Measurements from ENCODE around the gene TGM1. TPM values are rescaled to one million over a fixed set of nuclear protein-coding genes. Genes with fewer than 3 reads are reported as not detected.

Gene TGM1
- total RNA-seq, 1 donor from 2014 or later = 10.2 TPM

DNA sequence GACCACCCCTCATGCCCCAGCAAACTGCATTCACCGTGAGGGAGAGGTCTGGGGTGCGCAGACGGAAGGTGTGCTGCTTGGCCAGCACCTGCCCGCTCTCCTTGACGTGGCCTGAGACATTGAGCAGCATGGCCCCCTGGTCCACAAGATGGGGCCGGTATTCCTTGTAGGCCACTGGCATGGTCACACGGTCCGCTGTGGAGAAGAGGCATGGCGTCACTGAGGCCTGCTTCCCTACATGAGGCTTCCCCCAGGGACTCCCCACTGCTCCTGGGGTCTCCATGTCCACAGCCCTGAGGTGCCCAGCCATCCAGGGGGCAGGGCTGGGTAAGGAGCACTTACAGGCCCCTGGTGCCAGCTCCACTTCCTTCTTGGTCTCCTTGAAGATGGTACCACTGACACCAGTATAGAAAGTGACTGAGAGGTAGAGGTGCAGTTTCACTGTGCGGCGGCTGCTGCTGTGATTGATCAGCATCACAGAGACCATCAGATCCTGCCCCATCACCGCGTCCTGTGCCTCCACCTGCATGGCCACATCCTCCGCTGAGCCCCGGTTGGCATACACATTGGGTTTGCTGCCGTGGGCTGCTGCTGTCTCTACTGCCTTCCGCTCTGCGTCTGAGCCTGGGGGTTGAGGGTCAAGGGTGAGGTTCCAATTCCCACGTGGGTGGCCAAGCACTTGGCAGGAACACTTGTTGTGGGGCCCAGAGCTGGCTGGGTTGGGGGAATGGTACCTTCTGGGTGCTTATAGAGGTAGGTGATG is 8.2 kb downstream of the TGM1 start:
- Mint-ChIP-seq H3K9me3 (no peaks in the 10 kb centered on the region), H3K36me3 (no peaks in the 10 kb centered on the region), H3K27me3 (ENCODE audit: low read depth) (no peaks in the 10 kb centered on the region), H3K4me1 (peaks cover 19% of the 10 kb centered on the region), H3K27ac (no peak overlapping the region), H3K4me3 (no peak overlapping the region)
- DNase-seq (ENCODE audit: low spot score in 2 of 2, unreplicated experiment in 2 of 2) = no peak
- no peak for TF ChIP-seq CTCF (IDR thresholded peaks at IDR 0.05; ENCODE audit: unreplicated experiment)

- no peak for TF ChIP-seq CTCF (IDR thresholded peaks at IDR 0.05; ENCODE audit: unreplicated experiment)
- H3K27me3 Mint-ChIP-seq (ENCODE audit: low read depth) = no peaks in the 10 kb centered on the region
- no peak overlapping the region for H3K27ac Mint-ChIP-seq
- DNase-seq (ENCODE audit: low spot score in 2 of 2, unreplicated experiment in 2 of 2) = no peak
- no peaks in the 10 kb centered on the region for H3K36me3 Mint-ChIP-seq
- H3K9me3 Mint-ChIP-seq = no peaks in the 10 kb centered on the region
- no peak overlapping the region for H3K4me3 Mint-ChIP-seq
- H3K4me1 Mint-ChIP-seq = peaks cover 12% of the 10 kb centered on the region
Observed at GRCh38 chr14:24253936-24254335, 9.0 kb downstream of the TGM1 start.

GRCh38 chr14:24252289-24253124 is 10.5 kb downstream of the TGM1 start:
- no peaks in the 10 kb centered on the region for H3K27me3 Mint-ChIP-seq (ENCODE audit: low read depth)
- H3K4me3 Mint-ChIP-seq = no peak overlapping the region
- H3K9me3 Mint-ChIP-seq = no peaks in the 10 kb centered on the region
- peaks cover 5% of the 10 kb centered on the region for H3K4me1 Mint-ChIP-seq
- H3K27ac Mint-ChIP-seq = no peak overlapping the region
- H3K36me3 Mint-ChIP-seq = no peaks in the 10 kb centered on the region
- no peak for TF ChIP-seq CTCF (IDR thresholded peaks at IDR 0.05; ENCODE audit: unreplicated experiment)
- no peak for DNase-seq (ENCODE audit: low spot score in 2 of 2, unreplicated experiment in 2 of 2)

GRCh38 chr14:24251880-24252288 is 11.1 kb downstream of the TGM1 start:
- Mint-ChIP-seq H3K9me3 (no peaks in the 10 kb centered on the region), H3K27ac (no peak overlapping the region), H3K4me1 (peaks cover under 1% of the 10 kb centered on the region), H3K36me3 (no peaks in the 10 kb centered on the region), H3K4me3 (no peak overlapping the region), H3K27me3 (ENCODE audit: low read depth) (no peaks in the 10 kb centered on the region)
- DNase-seq (ENCODE audit: low spot score in 2 of 2, unreplicated experiment in 2 of 2) = no peak
- no peak for TF ChIP-seq CTCF (IDR thresholded peaks at IDR 0.05; ENCODE audit: unreplicated experiment)

- no peak overlapping the region for H3K4me3 Mint-ChIP-seq
- H3K4me1 Mint-ChIP-seq = no peaks in the 10 kb centered on the region
- no peak for TF ChIP-seq CTCF (IDR thresholded peaks at IDR 0.05; ENCODE audit: unreplicated experiment)
Observed at GRCh38 chr14:24250354-24250753, 12.6 kb downstream of the TGM1 start.

More at GRCh38 chr14:24250354-24250753, 12.6 kb downstream of the TGM1 start:
- H3K36me3 Mint-ChIP-seq = no peaks in the 10 kb centered on the region
- H3K27ac Mint-ChIP-seq = no peak overlapping the region
- no peaks in the 10 kb centered on the region for H3K27me3 Mint-ChIP-seq (ENCODE audit: low read depth)
- H3K9me3 Mint-ChIP-seq = no peaks in the 10 kb centered on the region
- DNase-seq (ENCODE audit: low spot score in 2 of 2, unreplicated experiment in 2 of 2) = no peak

Measured in mesothelial cell of epicardium (in vitro differentiated cells).